ENCODE data around the gene FASN. TPM values are rescaled to one million over a fixed set of nuclear protein-coding genes. Genes with fewer than 3 reads are reported as not detected.

The FASN gene
- total RNA-seq, 1 experiment from 2014 or later: 433 TPM

DNA sequence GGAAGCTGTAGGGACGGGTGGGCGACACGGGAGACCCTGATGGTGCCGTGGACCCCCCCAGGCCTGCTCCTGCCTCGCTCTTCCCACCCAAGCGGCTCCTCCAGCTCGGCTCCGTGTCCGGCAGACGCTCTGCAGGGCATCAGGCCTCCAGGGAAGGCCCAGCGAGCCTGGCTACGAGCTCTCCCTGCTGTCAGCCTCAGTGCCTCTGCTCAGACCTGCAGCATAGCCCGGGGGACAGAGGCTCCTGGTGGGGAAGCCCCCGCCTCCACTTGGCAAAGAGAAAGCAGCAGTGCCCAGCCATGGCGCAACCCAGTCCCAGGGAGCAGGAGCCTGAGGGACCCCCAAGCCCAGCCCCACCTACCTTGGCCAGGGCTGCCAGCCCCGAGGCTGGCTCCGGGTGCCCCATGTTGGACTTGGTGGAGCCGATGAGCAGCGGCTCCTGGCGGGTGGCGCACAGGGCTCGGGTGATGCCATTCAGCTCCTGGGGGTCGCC, 5.9 kb downstream of the FASN start:
- no peak overlapping the region for H2BK20ac ChIP-seq (ENCODE audit: low read depth, low read length, poor library complexity, severe bottlenecking)
- H3K79me1 ChIP-seq (ENCODE audit: insufficient read depth, low read depth, low read length, poor library complexity, severe bottlenecking): peaks cover 13% of the 10 kb centered on the region
- H3K18ac ChIP-seq (ENCODE audit: insufficient read length, low read depth, low read length): no peak overlapping the region
- H2AFZ ChIP-seq (ENCODE audit: low read length): no peak overlapping the region
- no peak overlapping the region for H2BK12ac ChIP-seq (ENCODE audit: insufficient read length, low read depth, low read length)
- H3K9me3 ChIP-seq (ENCODE audit: control insufficient read depth, low read depth, low read length): no peaks in the 10 kb centered on the region
- H2AK5ac ChIP-seq (ENCODE audit: insufficient read length, low read length): no peak overlapping the region
- peaks cover 1 to 10% of the 10 kb centered on the region in 2 experiments; a peak in 2 of 4 replicates for H3K4me1 Mint-ChIP-seq
- no peaks in the 10 kb centered on the region for H3K27me3 ChIP-seq (ENCODE audit: insufficient read depth, low read length)
- H3K23ac ChIP-seq (ENCODE audit: insufficient read length, low read depth, low read length): no peak overlapping the region
- DNase-seq: no peak
- no peak overlapping the region for H3K9ac ChIP-seq (ENCODE audit: extremely low read depth, insufficient read length, low read length)
- no peak overlapping the region for H4K91ac ChIP-seq (ENCODE audit: insufficient read length, low read depth, low read length)
- H3K56ac ChIP-seq (ENCODE audit: insufficient read length, low read depth, low read length): no peak overlapping the region
- H4K8ac ChIP-seq (replicated peaks; ENCODE audit: insufficient read length, low read depth, low read length): no peak overlapping the region
- H3K4ac ChIP-seq (ENCODE audit: low read depth, low read length): no peak overlapping the region
- H2BK120ac ChIP-seq (ENCODE audit: low read depth, low read length, poor library complexity, severe bottlenecking): no peak overlapping the region
- H3K36me3 Mint-ChIP-seq (ENCODE audit: insufficient read depth in 1 of 3, low read depth in 3 of 3): peaks cover 22 to 72% (median 63%) of the 10 kb centered on the region in 3 experiments; a peak in 6 of 7 replicates
- H4K20me1 ChIP-seq (ENCODE audit: control insufficient read depth, insufficient read depth, insufficient read length): no peaks in the 10 kb centered on the region
- H3K27ac ChIP-seq (ENCODE audit: insufficient read length, low read depth, low read length): no peak overlapping the region
- H2BK15ac ChIP-seq (ENCODE audit: low read depth, low read length): no peak overlapping the region
- H3K79me2 ChIP-seq (ENCODE audit: insufficient read depth, low read length): peaks cover 17% of the 10 kb centered on the region; the same call in 1 of the 2 replicates
- no peak overlapping the region for H3T11ph ChIP-seq (ENCODE audit: low read length)
- no peak overlapping the region for H4K5ac ChIP-seq (ENCODE audit: insufficient read length, low read depth, low read length)
- H3K4me3 Mint-ChIP-seq: no peak overlapping the region
- no CpG with 5 or more reads among the region's 23 CpGs for WGBS (ENCODE audit: extremely low coverage, insufficient read length, low lambda C conversion rate)
- peaks cover 8% of the 10 kb centered on the region for H3K23me2 ChIP-seq (ENCODE audit: insufficient read length, low read depth, low read length, poor library complexity, severe bottlenecking)
- H3K27me3 Mint-ChIP-seq (ENCODE audit: low read depth): no peaks in the 10 kb centered on the region
- TF ChIP-seq CTCF (conservative IDR thresholded peaks at IDR 0.05): no peak
- no peak overlapping the region for H3K4me2 ChIP-seq (ENCODE audit: insufficient read depth, insufficient read length, low read length)
- H3K9me3 Mint-ChIP-seq: no peaks in the 10 kb centered on the region
- H2BK5ac ChIP-seq (ENCODE audit: insufficient read length, low read length): no peak overlapping the region
- no peak overlapping the region for H3K14ac ChIP-seq (ENCODE audit: insufficient read depth, low read length)
- H3K4me1 ChIP-seq (ENCODE audit: insufficient read depth, low read length): no peaks in the 10 kb centered on the region
- no peak overlapping the region for H3K27ac Mint-ChIP-seq

Measured in H9 (cell line).